Uterus (tissue), 2 donors: ENCODE measurements around the gene CHST8.

ENCODE experiments used
- POLR2A ChIP-seq, 2 donors: fragments of 450-650 bp; IDR thresholded peaks; one replicate each; pipeline ENCODE4 v1.6.1; 2016; ENCODE audit warnings: antibody characterized with exemption in 2 of 2, mild to moderate bottlenecking in 1 of 2, moderate library complexity in 1 of 2
- TF ChIP-seq, protein P1 (sequence below), 4 experiments: fragments of 200-600 bp in 2 of 4; fragments of 450-650 bp in 2 of 4; sonication (generic) in 2 of 4; IDR thresholded peaks; one replicate each; pipeline ENCODE4 v1.5.1; 2016 to 2019; ENCODE audit warnings: antibody characterized with exemption in 4 of 4, mild to moderate bottlenecking in 2 of 4, moderate library complexity in 1 of 4

GRCh38 chr19:33670398-33670797 lies 48.6 kb downstream of the CHST8 start:
- TF ChIP-seq, protein P1, sequence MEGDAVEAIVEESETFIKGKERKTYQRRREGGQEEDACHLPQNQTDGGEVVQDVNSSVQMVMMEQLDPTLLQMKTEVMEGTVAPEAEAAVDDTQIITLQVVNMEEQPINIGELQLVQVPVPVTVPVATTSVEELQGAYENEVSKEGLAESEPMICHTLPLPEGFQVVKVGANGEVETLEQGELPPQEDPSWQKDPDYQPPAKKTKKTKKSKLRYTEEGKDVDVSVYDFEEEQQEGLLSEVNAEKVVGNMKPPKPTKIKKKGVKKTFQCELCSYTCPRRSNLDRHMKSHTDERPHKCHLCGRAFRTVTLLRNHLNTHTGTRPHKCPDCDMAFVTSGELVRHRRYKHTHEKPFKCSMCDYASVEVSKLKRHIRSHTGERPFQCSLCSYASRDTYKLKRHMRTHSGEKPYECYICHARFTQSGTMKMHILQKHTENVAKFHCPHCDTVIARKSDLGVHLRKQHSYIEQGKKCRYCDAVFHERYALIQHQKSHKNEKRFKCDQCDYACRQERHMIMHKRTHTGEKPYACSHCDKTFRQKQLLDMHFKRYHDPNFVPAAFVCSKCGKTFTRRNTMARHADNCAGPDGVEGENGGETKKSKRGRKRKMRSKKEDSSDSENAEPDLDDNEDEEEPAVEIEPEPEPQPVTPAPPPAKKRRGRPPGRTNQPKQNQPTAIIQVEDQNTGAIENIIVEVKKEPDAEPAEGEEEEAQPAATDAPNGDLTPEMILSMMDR (IDR thresholded peaks at IDR 0.05): no peak
- no peak for TF ChIP-seq POLR2A (IDR thresholded peaks at IDR 0.05)
